A673 (cell line): ENCODE results near the gene DNAI7. TPM values are rescaled to one million over a fixed set of nuclear protein-coding genes. Genes with fewer than 3 reads are reported as not detected.

Experiments used
- BruUV-seq: library from RNA; stranded (reverse); fragments of 400-500 nt; replicated peaks from 2 replicates; lab custom pipeline; 2021; lab: Mats Ljungman, UMichigan
- CTCF ChIA-PET: fragments of 300-600 bp; sonication (Branson Sonifier 250); formaldehyde crosslinking; loops from one replicate; lab custom pipeline; 2022; ENCODE audit warnings: antibody characterized with exemption; lab: Charles Lee
- POLR2A ChIA-PET: fragments of 300-600 bp; sonication (Branson Sonifier 250); formaldehyde crosslinking; loops from one replicate; lab custom pipeline; 2022; ENCODE audit warnings: antibody characterized with exemption; ENCODE audit not compliant: low non-redundant PET; lab: Charles Lee
- DNase-seq: peaks from one replicate; pipeline ENCODE4 v3.0.0-alpha.2; 2015; ENCODE audit warnings: low spot score
- H3K27ac ChIP-seq: fragments of 200-600 bp; sonication (generic); 2 replicates; pipeline ENCODE4 v1.5.1; 2016; ENCODE audit warnings: mixed run types, low read depth, mild to moderate bottlenecking, mixed read lengths, antibody characterized with exemption, low read length; ENCODE audit not compliant: poor library complexity, severe bottlenecking
- H3K27me3 ChIP-seq: fragments of 200-600 bp; sonication (generic); replicated peaks from 2 replicates; pipeline ENCODE4 v1.6.1; 2017; ENCODE audit warnings: mixed run types, low read depth, mild to moderate bottlenecking, mixed read lengths, antibody characterized with exemption, low read length; ENCODE audit not compliant: insufficient read depth, poor library complexity
- H3K36me3 ChIP-seq: fragments of 200-600 bp; sonication (generic); 2 replicates; pipeline ENCODE4 v1.6.1; 2016; ENCODE audit warnings: mixed run types, mild to moderate bottlenecking, mixed read lengths, antibody characterized with exemption, low read length; ENCODE audit not compliant: insufficient read depth, poor library complexity, severe bottlenecking
- H3K4me1 ChIP-seq: fragments of 200-600 bp; sonication (generic); 2 replicates; pipeline ENCODE4 v1.6.1; 2017; ENCODE audit warnings: mixed run types, mild to moderate bottlenecking, mixed read lengths, antibody characterized with exemption, low read length; ENCODE audit not compliant: insufficient read depth, poor library complexity, severe bottlenecking
- H3K4me3 ChIP-seq: fragments of 200-600 bp; sonication (generic); 2 replicates; pipeline ENCODE4 v1.5.1; 2016; ENCODE audit warnings: low read depth, mixed run types, mild to moderate bottlenecking, mixed read lengths, low read length; ENCODE audit not compliant: poor library complexity, severe bottlenecking
- H3K9me3 ChIP-seq: fragments of 200-600 bp; sonication (generic); 2 replicates; pipeline ENCODE4 v1.6.1; 2016; ENCODE audit warnings: mixed run types, low read depth, mild to moderate bottlenecking, mixed read lengths, antibody characterized with exemption, low read length; ENCODE audit not compliant: poor library complexity, severe bottlenecking
- CTCF ChIP-seq: fragments of 300-800, 200-600 bp; sonication (generic); conservative IDR thresholded peaks from 2 replicates; pipeline ENCODE4 v1.5.1; 2017; ENCODE audit warnings: low read depth, mild to moderate bottlenecking, antibody characterized with exemption, low read length, moderate library complexity, mixed read lengths
- EZH2 ChIP-seq: fragments of 200-600 bp; sonication (generic); IDR thresholded peaks from 2 replicates; pipeline ENCODE4 v1.6.1; 2017; ENCODE audit warnings: borderline replicate concordance, low read depth, mild to moderate bottlenecking, mixed read lengths, antibody characterized with exemption, low read length; ENCODE audit not compliant: poor library complexity, severe bottlenecking
- intact Hi-C: fragments of 100-400 bp; cut with micrococcal nuclease; formaldehyde crosslinking; loops from one replicate; pipeline ENCODE4 v1.10.0; 2022; ENCODE audit not compliant: unreplicated experiment
- total RNA-seq: library from RNA; stranded (reverse); gene quantifications from 2 replicates; pipeline ENCODE4 v1.2.3, GENCODE V29; 2021

DNAI7 gene
- total RNA-seq, 1 experiment from 2014 or later, result 0.73 TPM

GRCh38 chr12:25124493-25124892 lies 70.5 kb downstream of the DNAI7 start:
- TF ChIP-seq EZH2, result no peak
- TF ChIP-seq CTCF, result no peak
- no peaks in the 10 kb centered on the region for H3K27me3 ChIP-seq
- no TSS peak for BruUV-seq
- H3K4me1 ChIP-seq, result no peaks in the 10 kb centered on the region
- no peaks in the 10 kb centered on the region for H3K36me3 ChIP-seq
- no peak overlapping the region for H3K27ac ChIP-seq
- ChIA-PET CTCF (no interaction called here), POLR2A (no interaction called here)
- no peaks in the 10 kb centered on the region for H3K9me3 ChIP-seq
- H3K4me3 ChIP-seq, result no peak overlapping the region
- DNase-seq, result no peak
- intact Hi-C loops, result no loop called here

GRCh38 chr12:25123126-25123525 lies 71.8 kb downstream of the DNAI7 start:
- CTCF ChIA-PET, result no interaction called here
- H3K36me3 ChIP-seq, result no peaks in the 10 kb centered on the region
- H3K27ac ChIP-seq, result no peak overlapping the region

GRCh38 chr12:25121916-25122315 lies 73.0 kb downstream of the DNAI7 start:
- Histone ChIP-seq H3K9me3 (no peaks in the 10 kb centered on the region), H3K4me1 (no peaks in the 10 kb centered on the region), H3K4me3 (no peak overlapping the region), H3K36me3 (no peaks in the 10 kb centered on the region), H3K27me3 (no peaks in the 10 kb centered on the region), H3K27ac (no peak overlapping the region)
- POLR2A ChIA-PET, result no interaction called here
- BruUV-seq, result no TSS peak
- TF ChIP-seq CTCF, result no peak
- no peak for TF ChIP-seq EZH2
- intact Hi-C loops, result no loop called here
- no peak for DNase-seq
- CTCF ChIA-PET, result no interaction called here

More at GRCh38 chr12:25123126-25123525, 71.8 kb downstream of the DNAI7 start:
- intact Hi-C loops, result no loop called here
- no peak for DNase-seq
- BruUV-seq, result no TSS peak
- POLR2A ChIA-PET, result no interaction called here
- no peaks in the 10 kb centered on the region for H3K9me3 ChIP-seq
- no peaks in the 10 kb centered on the region for H3K4me1 ChIP-seq
- H3K4me3 ChIP-seq, result no peak overlapping the region
- TF ChIP-seq CTCF (no peak), EZH2 (no peak)
- no peaks in the 10 kb centered on the region for H3K27me3 ChIP-seq
